Memory B cell (primary cell): Measurements from ENCODE around the gene FEN1.
A peak's percentile ranks its signal among the peaks of the same experiment; 100 is the strongest.

Experiments
- ATAC-seq: fragments of 150-1000 bp; cut with Tn5 transposase; 2 replicates; pipeline ENCODE4 v1.10.0; 2021; ENCODE audit warnings: low read depth, mild to moderate bottlenecking, moderate library complexity
- DNase-seq, 2 donors: peaks; one replicate each; pipeline ENCODE4 v3.0.0; 2022; ENCODE audit warnings: low spot score in 2 of 2
- H3K27ac Mint-ChIP-seq: one replicate; pipeline ENCODE4 v1.8.0; 2022; ENCODE audit warnings: mild to moderate bottlenecking, moderate library complexity, mixed read lengths
- H3K27me3 Mint-ChIP-seq: one replicate; pipeline ENCODE4 v1.8.0; 2022; ENCODE audit warnings: mixed read lengths
- H3K36me3 Mint-ChIP-seq: one replicate; pipeline ENCODE4 v1.8.0; 2022; ENCODE audit warnings: mild to moderate bottlenecking, mixed read lengths
- H3K4me1 Mint-ChIP-seq: one replicate; pipeline ENCODE4 v1.8.0; 2022; ENCODE audit warnings: mixed read lengths
- H3K4me3 Mint-ChIP-seq: one replicate; pipeline ENCODE4 v1.8.0; 2022; ENCODE audit warnings: mild to moderate bottlenecking, moderate library complexity, mixed read lengths
- H3K9me3 Mint-ChIP-seq: one replicate; pipeline ENCODE4 v1.8.0; 2022; ENCODE audit warnings: mixed read lengths

Gene FEN1

GRCh38 chr11:61826930-61827570 is 34.3 kb downstream of the FEN1 start:
- no peaks in the 10 kb centered on the region for H3K9me3 Mint-ChIP-seq
- H3K27ac Mint-ChIP-seq: no peak overlapping the region
- H3K4me1 Mint-ChIP-seq: peaks cover 7% of the 10 kb centered on the region
- ATAC-seq (peak; percentile 54), DNase-seq (peak in 1 of 2 donors; percentile 33)
- no peaks in the 10 kb centered on the region for H3K36me3 Mint-ChIP-seq
- H3K4me3 Mint-ChIP-seq: peak overlapping the region; percentile 80
- peaks cover 17% of the 10 kb centered on the region for H3K27me3 Mint-ChIP-seq

DNA sequence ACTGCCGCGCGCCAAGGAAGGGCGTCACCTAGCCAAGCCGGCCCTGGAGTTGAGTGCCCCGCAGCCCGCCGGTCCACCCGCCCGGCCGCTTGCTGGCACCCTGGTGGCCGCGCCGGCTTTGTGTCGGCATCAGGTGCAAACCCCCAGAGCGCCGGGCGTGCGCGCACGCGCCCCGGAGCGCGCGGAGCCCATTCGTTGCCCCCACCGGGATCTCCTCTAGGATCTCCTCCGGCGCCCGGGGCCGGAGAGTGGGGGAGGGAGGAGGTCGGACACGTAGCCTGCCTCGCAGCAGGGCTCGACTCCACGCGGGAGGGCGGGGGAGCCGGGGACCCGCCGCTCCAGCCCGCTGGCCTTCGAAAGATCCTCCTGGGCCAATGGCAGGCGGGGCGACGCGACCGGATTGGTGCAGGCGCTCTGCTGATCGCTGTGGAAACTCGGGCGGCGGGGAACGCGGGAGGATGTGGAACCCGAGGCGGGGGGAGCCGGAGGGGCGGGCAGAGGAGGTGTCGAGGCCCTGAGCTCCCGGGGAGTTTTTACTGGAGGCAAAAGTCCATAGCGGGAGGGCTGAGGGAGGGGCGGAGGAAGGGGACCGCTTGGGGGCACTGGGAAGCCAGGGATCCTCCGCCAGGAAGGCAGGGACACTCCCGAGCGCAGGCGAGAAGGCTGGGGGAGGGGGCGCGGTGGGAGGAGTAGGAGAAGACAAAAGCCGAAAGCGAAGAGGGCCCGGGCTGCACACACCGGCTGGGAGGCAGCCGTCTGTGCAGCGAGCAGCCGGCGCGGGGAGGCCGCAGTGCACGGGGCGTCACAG is 35.1 kb downstream of the FEN1 start, which contains the start of gene FADS2:
TSS of gene FADS2 (plus strand) at position 730 of the 808 bp plus-strand sequence. CDS start 91 bp downstream, outside the sequence.
- Mint-ChIP-seq H3K4me1 (peaks cover 7% of the 10 kb centered on the region), H3K9me3 (no peaks in the 10 kb centered on the region), H3K36me3 (no peaks in the 10 kb centered on the region)

GRCh38 chr11:61828379-61828628 is 35.6 kb downstream of the FEN1 start:
- ATAC-seq (no peak), DNase-seq (no peak)
- Mint-ChIP-seq H3K27ac (no peak overlapping the region), H3K4me1 (peaks cover 7% of the 10 kb centered on the region), H3K9me3 (no peaks in the 10 kb centered on the region), H3K4me3 (peak overlapping the region; percentile 80), H3K27me3 (peaks cover 21% of the 10 kb centered on the region), H3K36me3 (no peaks in the 10 kb centered on the region)

More for the DNA sequence above, 35.1 kb downstream of the FEN1 start, which contains the start of gene FADS2:
- ATAC-seq (peak; percentile 70), DNase-seq (peak; percentile 22 to 43)
- Mint-ChIP-seq H3K4me3 (peak within 1 kb of the TSS; percentile 80), H3K27ac (no peak within 1 kb of the TSS), H3K27me3 (peaks cover 20% of the 10 kb centered on the region)

GRCh38 chr11:61828629-61829407 is 36.1 kb downstream of the FEN1 start:
- H3K27ac Mint-ChIP-seq: no peak overlapping the region
- H3K36me3 Mint-ChIP-seq: no peaks in the 10 kb centered on the region
- peaks cover 22% of the 10 kb centered on the region for H3K27me3 Mint-ChIP-seq
- no peaks in the 10 kb centered on the region for H3K9me3 Mint-ChIP-seq
- DNase-seq (peak; percentile 7 to 49), ATAC-seq (peak; percentile 45)
- H3K4me3 Mint-ChIP-seq: peak overlapping the region; percentile 80
- H3K4me1 Mint-ChIP-seq: peaks cover 8% of the 10 kb centered on the region

DNA sequence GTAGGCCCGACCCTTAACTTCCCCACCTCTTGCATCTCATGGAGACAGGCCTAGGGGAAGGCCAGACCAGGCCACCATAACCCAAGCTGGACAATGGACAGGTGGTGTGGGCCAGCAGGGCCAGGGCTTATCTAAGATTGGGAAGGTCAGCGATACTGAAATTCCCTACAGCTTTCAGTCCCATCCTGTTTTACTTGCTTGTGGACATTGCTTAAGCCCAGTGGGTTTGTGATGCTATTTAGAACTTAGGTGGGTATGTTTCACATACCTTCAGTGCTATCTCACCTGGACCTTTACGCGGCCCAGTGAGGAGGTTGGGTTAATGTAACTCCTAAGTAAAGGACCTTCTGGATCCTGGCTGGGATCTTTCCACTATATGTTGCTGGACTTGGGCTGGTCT is 37.1 kb downstream of the FEN1 start:
- Mint-ChIP-seq H3K27me3 (peaks cover 20% of the 10 kb centered on the region), H3K4me1 (peaks cover 10% of the 10 kb centered on the region)
- ATAC-seq: no peak

DNA sequence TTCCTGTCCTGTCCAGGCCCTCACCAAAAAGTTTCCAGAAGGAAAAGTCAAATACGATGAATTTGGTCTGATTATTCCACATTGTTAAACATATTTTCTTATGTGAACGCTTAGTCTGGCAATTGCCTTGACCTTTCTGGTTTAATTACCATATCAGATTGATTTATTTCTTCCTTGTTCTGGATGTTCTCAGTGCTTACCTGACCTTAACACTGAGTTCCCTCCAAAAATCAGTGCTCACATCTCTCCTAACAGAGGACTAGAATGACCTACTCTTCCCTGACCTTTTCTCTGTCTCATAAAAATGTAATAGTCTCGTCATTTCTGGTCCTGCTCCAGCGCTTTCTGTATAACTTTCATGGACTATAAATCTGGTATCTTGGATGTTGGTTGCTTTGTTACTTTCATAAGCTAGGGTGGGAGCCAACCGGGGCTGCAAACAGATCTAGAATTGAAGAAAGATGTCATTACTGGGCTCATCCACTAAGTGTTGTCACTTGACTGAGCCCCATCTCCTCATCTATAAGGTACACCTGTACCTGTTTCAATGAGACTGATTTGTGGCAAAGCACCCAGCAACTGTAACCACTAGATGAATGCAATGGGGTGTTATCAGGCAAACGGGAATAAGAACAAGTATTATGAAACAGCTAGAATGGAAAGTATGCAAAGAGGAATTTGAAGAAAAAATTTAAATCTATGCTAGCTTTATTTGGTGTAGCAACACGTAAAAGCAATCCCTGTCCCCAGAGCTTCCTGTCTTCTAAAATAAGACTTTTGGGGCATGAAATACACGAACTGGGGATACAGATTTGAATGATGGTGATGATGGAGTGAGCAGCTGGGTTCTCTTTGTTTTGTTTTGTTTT is 37.8 kb downstream of the FEN1 start:
- Mint-ChIP-seq H3K27me3 (peaks cover 18% of the 10 kb centered on the region), H3K4me1 (peaks cover 13% of the 10 kb centered on the region), H3K36me3 (no peaks in the 10 kb centered on the region), H3K27ac (no peak overlapping the region), H3K4me3 (no peak overlapping the region), H3K9me3 (no peaks in the 10 kb centered on the region)
- DNase-seq: no peak
- no peak for ATAC-seq

More for the DNA sequence above, 37.1 kb downstream of the FEN1 start:
- no peaks in the 10 kb centered on the region for H3K9me3 Mint-ChIP-seq
- H3K4me3 Mint-ChIP-seq: no peak overlapping the region
- no peak for DNase-seq
- H3K36me3 Mint-ChIP-seq: no peaks in the 10 kb centered on the region
- H3K27ac Mint-ChIP-seq: no peak overlapping the region

DNA sequence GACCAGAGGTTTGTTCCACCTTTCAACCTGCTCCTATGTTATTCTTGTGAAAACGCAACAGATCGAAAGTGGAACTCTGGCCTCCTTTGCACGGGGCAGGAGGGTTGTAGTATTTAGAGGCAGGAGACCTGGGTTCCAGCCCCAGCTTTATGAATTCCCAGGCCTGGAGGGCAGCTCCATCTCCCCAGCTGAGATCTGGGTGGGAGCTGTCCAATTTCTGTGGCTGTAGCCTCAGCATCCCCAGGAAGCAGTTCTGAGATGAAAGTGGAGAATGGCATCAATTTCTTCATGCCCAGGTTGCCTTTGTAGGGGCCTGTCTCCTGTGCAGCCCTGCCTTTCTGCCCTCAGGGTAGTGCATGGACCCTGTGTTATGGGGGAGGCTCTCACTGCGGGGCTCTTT is 39.5 kb downstream of the FEN1 start:
- no peak overlapping the region for H3K4me3 Mint-ChIP-seq
- DNase-seq (no peak), ATAC-seq (no peak)
- H3K27me3 Mint-ChIP-seq: peaks cover 18% of the 10 kb centered on the region
- H3K4me1 Mint-ChIP-seq: peaks cover 9% of the 10 kb centered on the region
- H3K27ac Mint-ChIP-seq: no peak overlapping the region
- no peaks in the 10 kb centered on the region for H3K36me3 Mint-ChIP-seq
- H3K9me3 Mint-ChIP-seq: no peaks in the 10 kb centered on the region

- H3K4me3 Mint-ChIP-seq: no peak overlapping the region
- ATAC-seq (no peak), DNase-seq (no peak)
- H3K27me3 Mint-ChIP-seq: peaks cover 18% of the 10 kb centered on the region
- H3K9me3 Mint-ChIP-seq: no peaks in the 10 kb centered on the region
- no peaks in the 10 kb centered on the region for H3K36me3 Mint-ChIP-seq
- H3K27ac Mint-ChIP-seq: no peak overlapping the region
- peaks cover 8% of the 10 kb centered on the region for H3K4me1 Mint-ChIP-seq
These were observed 40.0 kb downstream of the FEN1 start for GRCh38 chr11:61832754-61833153.

DNA sequence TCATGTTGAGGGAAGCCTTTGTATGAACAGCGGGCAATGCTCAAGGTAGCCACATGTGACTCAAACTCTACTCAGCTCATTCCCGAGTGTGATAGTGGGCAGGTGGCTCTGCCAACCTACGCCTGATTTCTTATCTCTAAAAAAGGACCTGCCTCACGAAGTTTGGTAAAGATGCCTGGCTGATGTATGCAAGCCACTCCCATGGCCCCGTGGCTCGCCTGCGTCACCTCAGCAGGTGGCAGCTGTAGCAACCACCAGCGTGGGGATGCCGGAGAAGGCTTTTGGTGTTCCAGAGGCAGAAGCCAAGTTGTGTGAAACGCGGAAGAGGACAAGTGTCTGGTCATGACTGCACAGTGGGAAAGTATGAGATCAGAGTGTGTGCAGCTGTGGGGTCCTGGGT is 40.8 kb downstream of the FEN1 start:
- DNase-seq (no peak), ATAC-seq (no peak)
- peaks cover 8% of the 10 kb centered on the region for H3K4me1 Mint-ChIP-seq
- no peaks in the 10 kb centered on the region for H3K36me3 Mint-ChIP-seq
- H3K27ac Mint-ChIP-seq: no peak overlapping the region
- H3K9me3 Mint-ChIP-seq: no peaks in the 10 kb centered on the region
- H3K27me3 Mint-ChIP-seq: peaks cover 15% of the 10 kb centered on the region
- H3K4me3 Mint-ChIP-seq: no peak overlapping the region

DNA sequence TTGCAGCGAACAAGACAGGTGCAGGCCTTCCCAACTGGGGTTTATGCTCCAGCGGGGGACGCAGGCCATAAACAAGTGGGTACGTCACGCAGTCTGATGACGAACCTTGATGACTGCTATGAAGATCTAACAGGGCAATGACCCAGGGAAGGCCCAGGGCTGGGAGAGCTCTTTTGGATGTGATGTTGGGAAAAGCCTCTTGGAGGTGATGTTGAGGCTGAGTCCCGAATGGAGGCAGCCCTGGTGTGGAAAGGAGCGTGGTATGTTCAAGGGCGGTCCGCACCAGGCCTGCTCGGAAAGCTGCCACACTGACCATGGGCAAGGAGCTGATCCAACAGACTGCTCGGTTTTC is 41.2 kb downstream of the FEN1 start:
- peaks cover 6% of the 10 kb centered on the region for H3K4me1 Mint-ChIP-seq
- ATAC-seq: no peak
- H3K27ac Mint-ChIP-seq: no peak overlapping the region
- no peak overlapping the region for H3K4me3 Mint-ChIP-seq
- H3K27me3 Mint-ChIP-seq: peaks cover 18% of the 10 kb centered on the region
- no peak for DNase-seq
- no peaks in the 10 kb centered on the region for H3K9me3 Mint-ChIP-seq
- H3K36me3 Mint-ChIP-seq: no peaks in the 10 kb centered on the region

- Mint-ChIP-seq H3K4me3 (no peak overlapping the region), H3K4me1 (peaks cover 6% of the 10 kb centered on the region), H3K9me3 (no peaks in the 10 kb centered on the region), H3K27ac (peak overlapping the region; percentile 36), H3K36me3 (no peaks in the 10 kb centered on the region), H3K27me3 (peaks cover 16% of the 10 kb centered on the region)
- DNase-seq (peak; percentile 15 to 29), ATAC-seq (peak; percentile 91)
These were observed 41.8 kb downstream of the FEN1 start for GRCh38 chr11:61834278-61835048.

DNA sequence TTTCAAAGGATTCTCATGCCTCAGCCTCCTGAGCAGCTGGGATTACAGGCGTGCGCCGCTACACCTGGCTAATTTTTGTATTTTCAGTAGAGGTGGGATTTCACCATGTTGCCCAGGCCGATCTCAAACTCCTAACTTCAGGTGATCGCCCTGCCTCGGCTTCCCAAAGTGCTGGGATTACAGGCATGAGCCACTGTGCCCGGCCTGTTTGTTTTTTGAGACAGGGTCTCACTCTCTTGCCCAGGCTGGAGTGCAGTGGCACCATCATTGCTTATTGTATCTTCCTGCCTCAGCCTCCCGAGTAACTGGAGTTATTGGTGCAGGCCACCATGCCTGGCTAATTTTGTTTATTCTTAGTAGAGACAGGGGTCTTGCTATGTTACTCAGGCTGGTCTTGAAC is 43.5 kb downstream of the FEN1 start:
- H3K27ac Mint-ChIP-seq: no peak overlapping the region
- no peaks in the 10 kb centered on the region for H3K36me3 Mint-ChIP-seq
- H3K9me3 Mint-ChIP-seq: no peaks in the 10 kb centered on the region
- H3K27me3 Mint-ChIP-seq: peaks cover 11% of the 10 kb centered on the region
- ATAC-seq: no peak
- H3K4me1 Mint-ChIP-seq: peaks cover 6% of the 10 kb centered on the region
- DNase-seq: no peak
- H3K4me3 Mint-ChIP-seq: no peak overlapping the region

DNA sequence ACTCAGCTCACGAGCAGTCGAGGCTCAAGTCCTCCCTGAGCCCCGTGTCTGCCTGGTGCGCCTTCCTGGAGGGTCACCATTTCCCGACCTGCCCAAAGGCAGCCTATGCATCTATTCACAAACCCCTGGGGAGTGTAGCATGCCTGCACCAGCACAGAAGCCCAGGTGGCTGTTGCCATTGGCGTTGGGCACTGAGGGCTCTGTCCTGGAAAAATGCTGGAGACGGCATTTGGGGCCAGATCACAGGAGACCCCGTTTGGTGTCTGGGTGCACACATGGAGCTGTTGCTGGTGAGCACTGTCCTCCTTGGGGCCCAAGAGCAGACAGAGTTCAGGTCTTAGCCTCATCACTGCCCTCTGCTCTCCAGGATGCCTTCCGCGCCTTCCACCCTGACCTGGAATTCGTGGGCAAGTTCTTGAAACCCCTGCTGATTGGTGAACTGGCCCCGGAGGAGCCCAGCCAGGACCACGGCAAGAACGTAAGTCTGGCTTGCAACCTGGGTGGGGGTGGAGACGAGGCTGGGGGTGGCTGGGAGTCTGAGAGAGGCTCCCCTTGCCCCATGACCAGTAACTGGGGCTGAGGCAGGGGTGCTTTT is 44.8 kb downstream of the FEN1 start:
- Mint-ChIP-seq H3K36me3 (no peaks in the 10 kb centered on the region), H3K4me1 (peaks cover 6% of the 10 kb centered on the region), H3K4me3 (no peak overlapping the region), H3K27me3 (peaks cover 10% of the 10 kb centered on the region), H3K27ac (no peak overlapping the region), H3K9me3 (no peaks in the 10 kb centered on the region)
- ATAC-seq: no peak
- DNase-seq: no peak
